H9 (cell line): ENCODE data around the gene NGFR. TPM values are rescaled to one million over a fixed set of nuclear protein-coding genes. Genes with fewer than 3 reads are reported as not detected.

Experiments
- DNase-seq: peaks from one replicate; pipeline ENCODE4 v3.0.0-alpha.2; 2017
- H2AFZ ChIP-seq: one replicate; pipeline ENCODE4 v1.6.1; 2013; ENCODE audit warnings: mild to moderate bottlenecking, low read length, control low read depth, moderate library complexity
- H2AK5ac ChIP-seq: 2 replicates; pipeline ENCODE4 v1.6.1; 2013; ENCODE audit warnings: low read length, control low read depth, mixed read lengths; ENCODE audit not compliant: insufficient read length
- H2BK120ac ChIP-seq: one replicate; pipeline ENCODE4 v1.6.1; 2013; ENCODE audit warnings: low read depth, mild to moderate bottlenecking, low read length, control low read depth, inconsistent platforms; ENCODE audit not compliant: poor library complexity, severe bottlenecking
- H2BK12ac ChIP-seq: 2 replicates; pipeline ENCODE4 v1.6.1; 2013; ENCODE audit warnings: low read length, control low read depth, mixed read lengths, low read depth; ENCODE audit not compliant: insufficient read length
- H2BK15ac ChIP-seq: 2 replicates; pipeline ENCODE4 v1.6.1; 2013; ENCODE audit warnings: low read depth, low read length, control low read depth
- H2BK20ac ChIP-seq: one replicate; pipeline ENCODE4 v1.6.1; 2013; ENCODE audit warnings: low read depth, mild to moderate bottlenecking, low read length, control low read depth, inconsistent platforms; ENCODE audit not compliant: poor library complexity, severe bottlenecking
- H2BK5ac ChIP-seq: 2 replicates; pipeline ENCODE4 v1.6.1; 2013; ENCODE audit warnings: low read length, control low read depth, mixed read lengths; ENCODE audit not compliant: insufficient read length
- H3K14ac ChIP-seq: 2 replicates; pipeline ENCODE4 v1.6.1; 2013; ENCODE audit warnings: low read length, control low read depth; ENCODE audit not compliant: insufficient read depth
- H3K18ac ChIP-seq: 2 replicates; pipeline ENCODE4 v1.6.1; 2013; ENCODE audit warnings: low read depth, mild to moderate bottlenecking, mixed read lengths, low read length, control low read depth; ENCODE audit not compliant: insufficient read length
- H3K23ac ChIP-seq: 2 replicates; pipeline ENCODE4 v1.6.1; 2013; ENCODE audit warnings: low read length, control low read depth, mixed read lengths, low read depth; ENCODE audit not compliant: insufficient read length
- H3K23me2 ChIP-seq: 2 replicates; pipeline ENCODE4 v1.6.1; 2013; ENCODE audit warnings: low read depth, mild to moderate bottlenecking, mixed read lengths, low read length, control low read depth; ENCODE audit not compliant: insufficient read length, poor library complexity, severe bottlenecking
- H3K27ac ChIP-seq: 2 replicates; pipeline ENCODE4 v1.5.1; 2013; ENCODE audit warnings: low read length, control low read depth, mixed read lengths, low read depth; ENCODE audit not compliant: insufficient read length
- H3K27me3 ChIP-seq: 2 replicates; pipeline ENCODE4 v1.6.1; 2013; ENCODE audit warnings: low read length, control low read depth, inconsistent platforms; ENCODE audit not compliant: insufficient read depth
- H3K4ac ChIP-seq: 2 replicates; pipeline ENCODE4 v1.6.1; 2013; ENCODE audit warnings: low read depth, mild to moderate bottlenecking, control low read depth, inconsistent platforms, low read length, moderate library complexity
- H3K4me1 ChIP-seq: 2 replicates; pipeline ENCODE4 v1.6.1; 2013; ENCODE audit warnings: low read length, control low read depth, inconsistent platforms; ENCODE audit not compliant: insufficient read depth
- H3K4me2 ChIP-seq: 2 replicates; pipeline ENCODE4 v1.6.1; 2013; ENCODE audit warnings: low read length, control low read depth, mixed read lengths; ENCODE audit not compliant: insufficient read length, insufficient read depth
- H3K56ac ChIP-seq: 2 replicates; pipeline ENCODE4 v1.6.1; 2013; ENCODE audit warnings: low read depth, mild to moderate bottlenecking, mixed read lengths, low read length, control low read depth; ENCODE audit not compliant: insufficient read length
- H3K79me1 ChIP-seq: 2 replicates; pipeline ENCODE4 v1.6.1; 2013; ENCODE audit warnings: low read depth, mild to moderate bottlenecking, moderate library complexity, low read length, control low read depth, inconsistent platforms; ENCODE audit not compliant: insufficient read depth, poor library complexity, severe bottlenecking
- H3K79me2 ChIP-seq: 2 replicates; pipeline ENCODE4 v1.6.1; 2013; ENCODE audit warnings: low read length, control low read depth, inconsistent platforms; ENCODE audit not compliant: insufficient read depth
- H3K9ac ChIP-seq: 2 replicates; pipeline ENCODE4 v1.6.1; 2013; ENCODE audit warnings: low read length, control low read depth, mixed read lengths; ENCODE audit not compliant: insufficient read length; ENCODE audit errors: extremely low read depth
- H3K9me3 ChIP-seq: one replicate; pipeline ENCODE4 v1.6.1; 2013; ENCODE audit warnings: low read depth, low read length, inconsistent platforms; ENCODE audit not compliant: control insufficient read depth
- H3T11ph ChIP-seq: one replicate; pipeline ENCODE4 v1.6.1; 2013; ENCODE audit warnings: mild to moderate bottlenecking, low read length, control low read depth, inconsistent platforms
- H4K20me1 ChIP-seq: one replicate; pipeline ENCODE4 v1.6.1; 2013; ENCODE audit not compliant: control insufficient read depth, insufficient read length, insufficient read depth
- H4K5ac ChIP-seq: 2 replicates; pipeline ENCODE4 v1.6.1; 2013; ENCODE audit warnings: low read depth, mild to moderate bottlenecking, mixed read lengths, low read length, control low read depth; ENCODE audit not compliant: insufficient read length
- H4K8ac ChIP-seq: replicated peaks from 2 replicates; pipeline ENCODE4 v1.6.1; 2013; ENCODE audit warnings: low read length, control low read depth, mixed read lengths, low read depth; ENCODE audit not compliant: insufficient read length
- H4K91ac ChIP-seq: 2 replicates; pipeline ENCODE4 v1.6.1; 2013; ENCODE audit warnings: low read depth, mild to moderate bottlenecking, moderate library complexity, mixed read lengths, low read length, control low read depth; ENCODE audit not compliant: insufficient read length
- H3K27ac Mint-ChIP-seq, 3 experiments: 2 replicates in 2 of 3; 3 replicates in 1 of 3; pipeline ENCODE4 v1.8.0; 2020 to 2021; ENCODE audit warnings: mixed read lengths in 3 of 3, mild to moderate bottlenecking in 1 of 3, moderate library complexity in 1 of 3
- H3K27me3 Mint-ChIP-seq: 2 replicates; pipeline ENCODE4 v1.8.0; 2021; ENCODE audit warnings: low read depth, mild to moderate bottlenecking, moderate library complexity, mixed read lengths
- H3K36me3 Mint-ChIP-seq, 3 experiments: 2 replicates in 2 of 3; 3 replicates in 1 of 3; pipeline ENCODE4 v1.8.0; 2020 to 2021; ENCODE audit warnings: low read depth in 3 of 3, mixed read lengths in 3 of 3; ENCODE audit not compliant: insufficient read depth in 1 of 3
- H3K4me1 Mint-ChIP-seq, 2 experiments: 2 replicates each; pipeline ENCODE4 v1.8.0; 2020; ENCODE audit warnings: mixed read lengths in 2 of 2
- H3K4me3 Mint-ChIP-seq, 2 experiments: 2 replicates in 1 of 2; 3 replicates in 1 of 2; pipeline ENCODE4 v1.8.0; 2020 to 2021; ENCODE audit warnings: mild to moderate bottlenecking in 2 of 2, mixed read lengths in 2 of 2, moderate library complexity in 1 of 2
- H3K9me3 Mint-ChIP-seq, 2 experiments: 2 replicates in 1 of 2; 3 replicates in 1 of 2; pipeline ENCODE4 v1.8.0; 2020; ENCODE audit warnings: mild to moderate bottlenecking in 2 of 2, mixed read lengths in 2 of 2, moderate library complexity in 1 of 2
- WGBS: extraction: QIAGEN DNeasy Blood & Tissue Kit; methylation state at CpG from one replicate; pipeline ENCODE4 v1.1.7; 2013; ENCODE audit warnings: missing lambda C conversion rate, low lambda C conversion rate, mixed read lengths; ENCODE audit not compliant: insufficient read length; ENCODE audit errors: extremely low coverage; 5-methylcytosine and 5-hydroxymethylcytosine counted together
- total RNA-seq: library from RNA; stranded (reverse); gene quantifications from 2 replicates; pipeline ENCODE4 v1.2.1, GENCODE V29; 2021
- TF ChIP-seq, protein P1 (sequence below): fragments of 200-600 bp; sonication (generic); conservative IDR thresholded peaks from 3 replicates; pipeline ENCODE4 v1.8.0; 2021; ENCODE audit warnings: antibody characterized with exemption, mild to moderate bottlenecking

Gene NGFR
- total RNA-seq, 1 experiment from 2014 or later = 9.6 TPM

DNA sequence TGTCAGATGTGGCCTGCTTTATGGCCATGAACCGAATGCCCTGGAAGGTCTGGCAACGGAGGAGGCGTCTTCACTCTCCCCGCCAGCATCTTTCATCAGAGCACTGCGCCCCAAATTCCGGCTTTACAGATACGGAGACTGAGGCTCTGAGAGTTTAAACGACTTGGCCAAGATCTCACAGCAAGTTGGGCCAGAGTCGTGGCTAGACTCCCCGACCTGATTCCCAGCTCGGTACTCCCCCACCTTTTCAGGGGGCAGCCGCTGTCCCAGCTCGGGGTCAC, 1.7 kb downstream of the NGFR start:
- no peak overlapping the region for H2AK5ac ChIP-seq
- Mint-ChIP-seq H3K36me3 (no peaks in the 10 kb centered on the region; a peak in 2 of 7 replicates), H3K27ac (no peak overlapping the region), H3K9me3 (no peaks in the 10 kb centered on the region; a peak in 1 of 5 replicates), H3K4me1 (peaks cover 33 to 41% of the 10 kb centered on the region in 2 experiments), H3K4me3 (peak overlapping the region; percentile 68 to 95), H3K27me3 (peaks cover 87% of the 10 kb centered on the region)
- no CpG with 5 or more reads among the region's 13 CpGs for WGBS
- TF ChIP-seq, protein P1, sequence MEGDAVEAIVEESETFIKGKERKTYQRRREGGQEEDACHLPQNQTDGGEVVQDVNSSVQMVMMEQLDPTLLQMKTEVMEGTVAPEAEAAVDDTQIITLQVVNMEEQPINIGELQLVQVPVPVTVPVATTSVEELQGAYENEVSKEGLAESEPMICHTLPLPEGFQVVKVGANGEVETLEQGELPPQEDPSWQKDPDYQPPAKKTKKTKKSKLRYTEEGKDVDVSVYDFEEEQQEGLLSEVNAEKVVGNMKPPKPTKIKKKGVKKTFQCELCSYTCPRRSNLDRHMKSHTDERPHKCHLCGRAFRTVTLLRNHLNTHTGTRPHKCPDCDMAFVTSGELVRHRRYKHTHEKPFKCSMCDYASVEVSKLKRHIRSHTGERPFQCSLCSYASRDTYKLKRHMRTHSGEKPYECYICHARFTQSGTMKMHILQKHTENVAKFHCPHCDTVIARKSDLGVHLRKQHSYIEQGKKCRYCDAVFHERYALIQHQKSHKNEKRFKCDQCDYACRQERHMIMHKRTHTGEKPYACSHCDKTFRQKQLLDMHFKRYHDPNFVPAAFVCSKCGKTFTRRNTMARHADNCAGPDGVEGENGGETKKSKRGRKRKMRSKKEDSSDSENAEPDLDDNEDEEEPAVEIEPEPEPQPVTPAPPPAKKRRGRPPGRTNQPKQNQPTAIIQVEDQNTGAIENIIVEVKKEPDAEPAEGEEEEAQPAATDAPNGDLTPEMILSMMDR = no peak
- H3K14ac ChIP-seq = no peak overlapping the region
- H3K9me3 ChIP-seq = no peaks in the 10 kb centered on the region
- no peaks in the 10 kb centered on the region for H4K20me1 ChIP-seq
- no peak overlapping the region for H3K23ac ChIP-seq
- H3K79me2 ChIP-seq = no peaks in the 10 kb centered on the region
- no peak overlapping the region for H2AFZ ChIP-seq
- no peak overlapping the region for H3T11ph ChIP-seq
- DNase-seq = no peak
- no peak overlapping the region for H2BK15ac ChIP-seq
- no peak overlapping the region for H4K8ac ChIP-seq
- peaks cover 9% of the 10 kb centered on the region for H3K27me3 ChIP-seq
- no peak overlapping the region for H2BK12ac ChIP-seq
- H3K4me1 ChIP-seq = no peaks in the 10 kb centered on the region; the same call in 1 of the 2 replicates
- no peak overlapping the region for H4K5ac ChIP-seq
- H3K9ac ChIP-seq = no peak overlapping the region
- no peak overlapping the region for H3K56ac ChIP-seq
- no peak overlapping the region for H3K4ac ChIP-seq
- no peak overlapping the region for H4K91ac ChIP-seq
- H2BK20ac ChIP-seq = no peak overlapping the region
- H3K4me2 ChIP-seq = peak overlapping the region; percentile 60
- H2BK5ac ChIP-seq = no peak overlapping the region
- H2BK120ac ChIP-seq = no peak overlapping the region
- H3K18ac ChIP-seq = no peak overlapping the region
- no peak overlapping the region for H3K27ac ChIP-seq
- peaks cover 26% of the 10 kb centered on the region for H3K23me2 ChIP-seq
- H3K79me1 ChIP-seq = no peaks in the 10 kb centered on the region
